ENCODE measurements around the gene REC8. TPM values are rescaled to one million over a fixed set of nuclear protein-coding genes. Genes with fewer than 3 reads are reported as not detected.
A peak's percentile ranks its signal among the peaks of the same experiment; 100 is the strongest.

Gene REC8
- total and polyA plus RNA-seq, 2 of the 13 experiments (the other 11 are each of a cell fraction or from before 2014, with no cell fraction given) = 3.4 to 14.7 TPM

DNA sequence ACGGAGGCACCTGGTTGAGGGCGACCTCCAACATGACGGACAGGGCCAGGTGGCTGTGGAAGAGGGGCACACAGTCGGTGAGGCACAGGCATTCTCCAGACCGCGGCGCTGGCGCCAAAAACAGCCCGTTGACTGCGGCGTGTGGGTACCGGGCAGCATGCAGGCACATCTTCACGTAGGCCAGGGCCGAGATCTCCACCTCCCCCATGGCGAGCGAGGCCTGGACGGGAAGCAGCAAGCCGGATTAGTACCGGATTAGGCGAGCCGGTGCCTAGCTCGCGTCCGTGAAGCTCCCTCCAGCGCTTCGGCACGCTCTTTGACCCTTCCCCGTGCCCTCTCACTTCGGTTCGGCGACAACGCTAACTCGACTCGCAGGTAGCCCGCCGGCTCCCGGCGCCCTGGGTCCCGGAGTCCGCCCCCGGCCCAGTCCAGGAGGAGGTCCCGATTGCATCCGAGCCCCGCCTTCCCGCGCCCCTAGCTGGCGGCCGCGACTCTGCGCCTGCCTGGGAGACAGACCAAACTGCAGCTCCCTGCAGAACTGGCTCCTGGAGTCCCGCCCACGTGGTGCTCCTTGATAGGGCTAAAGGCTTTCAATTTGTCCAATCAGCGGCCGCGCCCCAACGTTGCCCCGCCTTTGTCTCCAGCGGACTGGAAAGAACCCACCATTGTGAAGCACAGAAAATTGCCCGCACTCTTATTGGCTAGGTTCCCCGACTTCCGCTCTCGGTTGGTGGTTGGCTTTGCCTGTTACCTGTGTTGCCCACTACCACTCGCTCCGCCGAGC is 30.6 kb upstream of the REC8 start, which contains the start of gene EMC9 (continued):
- TF ChIP-seq, protein P1, sequence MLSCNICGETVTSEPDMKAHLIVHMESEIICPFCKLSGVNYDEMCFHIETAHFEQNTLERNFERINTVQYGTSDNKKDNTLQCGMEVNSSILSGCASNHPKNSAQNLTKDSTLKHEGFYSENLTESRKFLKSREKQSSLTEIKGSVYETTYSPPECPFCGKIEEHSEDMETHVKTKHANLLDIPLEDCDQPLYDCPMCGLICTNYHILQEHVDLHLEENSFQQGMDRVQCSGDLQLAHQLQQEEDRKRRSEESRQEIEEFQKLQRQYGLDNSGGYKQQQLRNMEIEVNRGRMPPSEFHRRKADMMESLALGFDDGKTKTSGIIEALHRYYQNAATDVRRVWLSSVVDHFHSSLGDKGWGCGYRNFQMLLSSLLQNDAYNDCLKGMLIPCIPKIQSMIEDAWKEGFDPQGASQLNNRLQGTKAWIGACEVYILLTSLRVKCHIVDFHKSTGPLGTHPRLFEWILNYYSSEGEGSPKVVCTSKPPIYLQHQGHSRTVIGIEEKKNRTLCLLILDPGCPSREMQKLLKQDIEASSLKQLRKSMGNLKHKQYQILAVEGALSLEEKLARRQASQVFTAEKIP (CRISPR knock-in tag; IDR thresholded peaks at IDR 0.05; ENCODE audit: borderline replicate concordance) = no peak
- TF ChIP-seq ZHX2 (IDR thresholded peaks at IDR 0.05; ENCODE audit: low read depth) = peak; percentile 31
- no peak for TF ChIP-seq ZHX2 (CRISPR knock-in tag; IDR thresholded peaks at IDR 0.05; ENCODE audit: borderline replicate concordance)
- peak; percentile 47 for TF ChIP-seq CEBPG (CRISPR knock-in tag; IDR thresholded peaks at IDR 0.05)
- peak; percentile 97; the same call in 1 of the 2 replicates for TF ChIP-seq ZNF577 (CRISPR knock-in tag; IDR thresholded peaks at IDR 0.05; ENCODE audit: borderline replicate concordance, low read depth)
- no peak; the same call in none of the 2 replicates for TF ChIP-seq ZNF44 (CRISPR knock-in tag; IDR thresholded peaks at IDR 0.05)
- peak; percentile 93 for TF ChIP-seq ATF5 (CRISPR knock-in tag; IDR thresholded peaks at IDR 0.05; ENCODE audit: low read depth)
- TF ChIP-seq PBX2 (CRISPR knock-in tag; IDR thresholded peaks at IDR 0.05) = peak; percentile 92
- no peak for TF ChIP-seq SYNCRIP (IDR thresholded peaks at IDR 0.05; ENCODE audit: insufficient read depth, low read depth, low read length)
- TF ChIP-seq FOSL1 (CRISPR knock-in tag; IDR thresholded peaks at IDR 0.05; ENCODE audit: borderline replicate concordance) = no peak
- TF ChIP-seq LCORL (IDR thresholded peaks at IDR 0.05) = no peak
- no peak for TF ChIP-seq LCORL (CRISPR knock-in tag; IDR thresholded peaks at IDR 0.05)
- TF ChIP-seq EHMT2 (IDR thresholded peaks at IDR 0.05; ENCODE audit: borderline replicate concordance, low read depth, low read length) = no peak; the same call in 1 of the 2 replicates
- no peak for TF ChIP-seq CENPX (CRISPR knock-in tag; IDR thresholded peaks at IDR 0.05)
- no peak for TF ChIP-seq NBN (conservative IDR thresholded peaks at IDR 0.05)
- TF ChIP-seq IRF2 (CRISPR knock-in tag; IDR thresholded peaks at IDR 0.05) = peak; percentile 89
- peak; percentile 100 for TF ChIP-seq RBFOX2 (IDR thresholded peaks at IDR 0.05; ENCODE audit: low read depth, low read length)
- peak; percentile 5; the same call in 1 of the 2 replicates for TF ChIP-seq ZBTB49 (CRISPR knock-in tag; IDR thresholded peaks at IDR 0.05; ENCODE audit: borderline replicate concordance)

Data from HepG2 (cell line).